ENCODE measurements around the gene ZNF423. TPM values are rescaled to one million over a fixed set of nuclear protein-coding genes. Genes with fewer than 3 reads are reported as not detected.
A peak's percentile ranks its signal among the peaks of the same experiment; 100 is the strongest.

The ZNF423 gene
- total and polyA plus RNA-seq, 2 of the 13 experiments (the other 11 are each of a cell fraction or from before 2014, with no cell fraction given) = 0.07 to 0.31 TPM

GRCh38 chr16:49755716-49756505 is 100.0 kb downstream of the ZNF423 start (continued):
- TF ChIP-seq ZNF816 (CRISPR knock-in tag; IDR thresholded peaks at IDR 0.05; ENCODE audit: borderline replicate concordance) (no peak), ZHX1 (CRISPR knock-in tag; IDR thresholded peaks at IDR 0.05; ENCODE audit: low read depth) (no peak)

GRCh38 chr16:49755313-49755620 is 100.6 kb downstream of the ZNF423 start:
- Histone ChIP-seq H2AFZ (ENCODE audit: low read length) (no peak overlapping the region), H3K4me3 (replicated peaks in 1 of 3; ENCODE audit: insufficient read depth in 1 of 3, low read depth in 2 of 3, low read length in 3 of 3) (no peak overlapping the region), H3K4me1 (ENCODE audit: insufficient read depth, low read length) (no peaks in the 10 kb centered on the region), H3K27me3 (ENCODE audit: control insufficient read depth in 1 of 2, insufficient read depth in 2 of 2, low read length in 2 of 2) (peaks cover 6 to 47% of the 10 kb centered on the region in 2 experiments; a peak in 4 of 5 replicates), H3K36me3 (replicated peaks in 1 of 2; ENCODE audit: control insufficient read depth in 1 of 2, insufficient read depth in 2 of 2, low read length in 2 of 2) (no peaks in the 10 kb centered on the region), H3K9me3 (ENCODE audit: low read length) (no peaks in the 10 kb centered on the region), H4K20me1 (ENCODE audit: insufficient read depth, low read length) (no peaks in the 10 kb centered on the region), H3K4me2 (ENCODE audit: low read depth, low read length) (no peak overlapping the region), H3K79me2 (ENCODE audit: insufficient read depth, low read length) (no peaks in the 10 kb centered on the region), H3K27ac (ENCODE audit: extremely low read length, insufficient read depth, low read length) (no peak overlapping the region), H3K9ac (ENCODE audit: insufficient read depth, low read depth, low read length) (no peak overlapping the region)
- BruUV-seq (replicated peaks) = no TSS peak
- TF ChIP-seq, protein P1, sequence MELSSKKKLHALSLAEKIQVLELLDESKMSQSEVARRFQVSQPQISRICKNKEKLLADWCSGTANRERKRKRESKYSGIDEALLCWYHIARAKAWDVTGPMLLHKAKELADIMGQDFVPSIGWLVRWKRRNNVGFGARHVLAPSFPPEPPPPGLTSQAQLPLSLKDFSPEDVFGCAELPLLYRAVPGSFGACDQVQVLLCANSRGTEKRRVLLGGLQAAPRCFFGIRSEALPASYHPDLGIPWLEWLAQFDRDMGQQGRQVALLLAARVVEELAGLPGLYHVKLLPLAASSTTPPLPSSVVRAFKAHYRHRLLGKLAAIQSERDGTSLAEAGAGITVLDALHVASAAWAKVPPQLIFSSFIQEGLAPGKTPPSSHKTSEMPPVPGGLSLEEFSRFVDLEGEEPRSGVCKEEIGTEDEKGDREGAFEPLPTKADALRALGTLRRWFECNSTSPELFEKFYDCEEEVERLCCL (CRISPR knock-in tag; IDR thresholded peaks at IDR 0.05; ENCODE audit: borderline replicate concordance) = no peak
- peak; percentile 28; the same call in 1 of the 2 replicates for TF ChIP-seq CTCF (CRISPR knock-in tag; IDR thresholded peaks at IDR 0.05)
- in situ Hi-C loops (cut with HindIII; ENCODE audit: extremely low pct_ligation_motif_present, low pct_unique_long_range_greater_than_20kb) (no loop called here), intact Hi-C loops (cut with micrococcal nuclease; ENCODE audit: unreplicated experiment) (no loop called here)
- ATAC-seq (peak; percentile 47; the same call in 2 of the 3 replicates), FAIRE-seq (peak; percentile 61), DNase-seq (ENCODE audit: low spot score) (no peak)
- CTCF ChIA-PET (ENCODE audit: low intra/inter-chr PET ratio, low total read pairs) = no interaction called here
- 16% methylated on average over 10 of the region's 10 CpGs for WGBS (ENCODE audit: low lambda C conversion rate)
- POLR2A ChIA-PET = no interaction called here

Measured in HepG2 (cell line).